ENCODE data around the gene B4GALNT2. TPM values are rescaled to one million over a fixed set of nuclear protein-coding genes. Genes with fewer than 3 reads are reported as not detected.

B4GALNT2 gene
- total RNA-seq, 3 donors from 2014 or later: 23.6 to 138 (median 31.7) TPM

DNA sequence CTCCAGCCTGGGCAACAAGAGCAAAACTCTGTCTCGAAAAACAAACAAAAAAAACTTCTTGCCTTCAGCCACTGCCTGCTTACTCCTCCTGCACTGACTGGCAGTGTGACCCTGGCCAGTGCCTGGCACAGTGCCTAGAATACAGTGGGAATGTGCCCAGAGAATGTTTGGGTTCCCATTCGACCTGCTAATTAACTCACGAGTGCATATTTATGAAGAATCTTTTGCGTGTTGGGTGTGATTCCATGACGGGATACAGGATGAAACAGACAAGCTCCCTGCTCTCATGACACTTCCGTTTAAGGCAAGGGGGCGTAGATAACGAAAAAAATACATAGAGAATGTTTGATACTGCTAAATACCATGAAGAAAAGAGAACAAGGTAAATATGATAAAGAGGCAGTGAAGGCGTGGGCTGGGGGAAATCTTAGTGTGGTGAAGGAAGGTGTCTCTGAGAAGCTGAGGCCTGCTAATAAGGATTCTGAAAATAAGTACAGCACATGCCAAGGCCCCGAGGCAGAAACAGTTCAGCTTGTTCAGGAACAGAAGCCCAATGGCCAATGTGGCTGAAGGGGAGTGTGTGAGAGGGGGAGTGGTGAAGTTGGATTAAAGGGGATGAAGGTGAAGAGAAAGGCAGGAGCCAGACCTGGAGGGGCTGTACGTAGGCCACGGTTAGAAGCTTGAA lies 82.2 kb downstream of the B4GALNT2 start:
- H3K9me3 ChIP-seq: no peaks in the 10 kb centered on the region
- intact Hi-C loops (cut with DNase I, micrococcal nuclease): no loop called here
- DNase-seq (no peak), ATAC-seq (no peak)
- no peak overlapping the region for H3K4me3 ChIP-seq
- TF ChIP-seq, protein P1, sequence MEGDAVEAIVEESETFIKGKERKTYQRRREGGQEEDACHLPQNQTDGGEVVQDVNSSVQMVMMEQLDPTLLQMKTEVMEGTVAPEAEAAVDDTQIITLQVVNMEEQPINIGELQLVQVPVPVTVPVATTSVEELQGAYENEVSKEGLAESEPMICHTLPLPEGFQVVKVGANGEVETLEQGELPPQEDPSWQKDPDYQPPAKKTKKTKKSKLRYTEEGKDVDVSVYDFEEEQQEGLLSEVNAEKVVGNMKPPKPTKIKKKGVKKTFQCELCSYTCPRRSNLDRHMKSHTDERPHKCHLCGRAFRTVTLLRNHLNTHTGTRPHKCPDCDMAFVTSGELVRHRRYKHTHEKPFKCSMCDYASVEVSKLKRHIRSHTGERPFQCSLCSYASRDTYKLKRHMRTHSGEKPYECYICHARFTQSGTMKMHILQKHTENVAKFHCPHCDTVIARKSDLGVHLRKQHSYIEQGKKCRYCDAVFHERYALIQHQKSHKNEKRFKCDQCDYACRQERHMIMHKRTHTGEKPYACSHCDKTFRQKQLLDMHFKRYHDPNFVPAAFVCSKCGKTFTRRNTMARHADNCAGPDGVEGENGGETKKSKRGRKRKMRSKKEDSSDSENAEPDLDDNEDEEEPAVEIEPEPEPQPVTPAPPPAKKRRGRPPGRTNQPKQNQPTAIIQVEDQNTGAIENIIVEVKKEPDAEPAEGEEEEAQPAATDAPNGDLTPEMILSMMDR (IDR thresholded peaks at IDR 0.05): no peak
- peaks cover 7% of the 10 kb centered on the region for H3K4me1 ChIP-seq (ENCODE audit: low read depth)
- H3K36me3 ChIP-seq (ENCODE audit: low read depth): no peaks in the 10 kb centered on the region

DNA sequence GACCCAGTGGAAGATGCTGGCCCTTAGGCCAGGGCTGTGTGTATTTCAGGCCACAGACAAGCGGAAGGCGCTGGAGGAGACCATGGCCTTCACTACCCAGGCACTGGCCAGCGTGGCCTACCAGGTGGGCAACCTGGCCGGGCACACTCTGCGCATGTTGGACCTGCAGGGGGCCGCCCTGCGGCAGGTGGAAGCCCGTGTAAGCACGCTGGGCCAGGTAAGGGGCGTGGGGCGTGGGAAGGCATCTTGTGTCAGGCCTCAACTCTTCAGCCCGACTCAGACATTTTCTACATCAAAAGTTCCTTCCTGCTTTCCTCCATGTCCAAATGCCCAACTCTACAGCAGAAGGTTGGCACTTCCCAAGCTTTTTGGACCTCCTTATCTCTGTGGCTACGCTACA lies 83.9 kb downstream of the B4GALNT2 start:
- peak in 1 of 3 donors; percentile 43 for DNase-seq
- Histone ChIP-seq H3K4me3 (no peak overlapping the region), H3K9me3 (no peaks in the 10 kb centered on the region), H3K4me1 (ENCODE audit: low read depth) (peaks cover 7% of the 10 kb centered on the region), H3K36me3 (ENCODE audit: low read depth) (no peaks in the 10 kb centered on the region)
- intact Hi-C loops (cut with DNase I, micrococcal nuclease): no loop called here
- TF ChIP-seq, protein P1 (IDR thresholded peaks at IDR 0.05): no peak
- ATAC-seq: no peak

DNA sequence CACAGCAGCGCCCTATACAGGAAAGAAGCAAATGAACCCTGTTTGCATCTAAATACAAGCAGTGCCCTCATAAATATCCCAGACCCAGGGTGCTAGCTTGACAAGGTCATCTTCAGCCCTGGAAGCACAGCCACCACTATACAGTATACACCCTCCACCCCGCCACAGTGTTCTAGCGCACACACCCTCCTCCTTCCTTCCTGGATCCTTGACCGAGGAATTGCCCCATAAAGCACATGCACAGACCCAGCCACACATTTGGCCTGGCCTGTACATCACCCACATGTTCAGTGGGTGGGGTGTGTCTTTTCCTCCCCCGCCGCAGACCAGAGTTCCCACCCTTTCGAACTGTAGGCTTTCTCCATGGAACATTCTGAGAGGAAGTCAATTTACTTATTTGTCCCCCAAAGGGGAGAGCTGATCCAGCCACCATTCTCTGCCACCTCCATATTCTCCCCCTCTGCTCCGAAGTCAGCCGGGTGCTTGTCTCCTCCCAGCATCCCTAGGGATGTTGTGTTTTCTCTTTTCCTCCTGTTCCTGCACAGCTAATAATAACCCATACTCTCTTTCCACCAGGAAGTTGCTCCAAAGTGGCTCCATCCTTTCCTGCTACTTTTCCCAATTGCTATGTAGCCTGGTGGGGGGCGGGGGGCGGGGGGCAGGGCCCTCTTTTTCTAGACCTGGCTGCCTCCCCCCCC lies 84.5 kb downstream of the B4GALNT2 start:
- peak; percentile 83 for ATAC-seq
- peaks cover 7% of the 10 kb centered on the region for H3K4me1 ChIP-seq (ENCODE audit: low read depth)
- DNase-seq: peak; percentile 69 to 76 (median 74)
- H3K4me3 ChIP-seq: no peak overlapping the region
- H3K36me3 ChIP-seq (ENCODE audit: low read depth): no peaks in the 10 kb centered on the region
- no peaks in the 10 kb centered on the region for H3K9me3 ChIP-seq
- intact Hi-C loops (cut with DNase I, micrococcal nuclease): no loop called here
- TF ChIP-seq, protein P1 (IDR thresholded peaks at IDR 0.05): no peak

DNA sequence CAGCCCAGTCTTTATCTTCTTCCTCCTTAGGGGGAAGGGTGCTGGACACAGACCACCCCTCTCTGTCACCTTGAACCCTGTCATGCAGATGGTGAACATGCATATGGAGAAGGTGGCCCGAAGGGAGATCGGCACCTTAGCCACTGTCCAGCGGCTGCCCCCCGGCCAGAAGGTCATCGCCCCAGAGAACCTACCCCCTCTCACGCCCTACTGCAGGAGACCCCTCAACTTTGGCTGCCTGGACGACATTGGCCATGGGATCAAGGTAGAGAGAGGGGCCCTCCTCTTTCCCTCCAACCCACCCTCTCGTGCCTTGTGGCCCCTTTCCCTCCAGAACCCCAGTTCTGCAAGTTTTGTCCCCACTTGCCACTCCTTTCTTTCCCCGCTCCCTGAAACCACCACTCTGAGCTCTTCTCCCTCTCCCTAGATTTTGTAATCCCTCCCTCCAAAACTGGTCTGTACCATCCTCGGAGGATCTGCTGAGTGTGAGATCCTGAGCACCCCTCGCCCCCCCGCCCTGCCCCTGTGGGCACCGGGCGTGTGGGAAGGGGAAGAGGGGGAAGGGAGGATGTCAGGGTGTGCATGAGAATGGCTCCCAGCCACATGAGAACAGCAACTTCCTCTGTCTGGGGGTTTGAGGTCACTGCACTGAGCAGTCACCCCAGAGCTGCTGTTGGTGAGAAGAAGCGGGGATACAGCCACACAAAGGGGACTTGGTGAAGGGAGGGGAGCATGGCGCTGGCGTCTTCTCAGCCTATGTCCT lies 85.3 kb downstream of the B4GALNT2 start:
- H3K4me1 ChIP-seq (ENCODE audit: low read depth): peaks cover 7% of the 10 kb centered on the region
- peak; percentile 66 to 85 (median 72) for DNase-seq

More for the DNA sequence above, 85.3 kb downstream of the B4GALNT2 start:
- Histone ChIP-seq H3K4me3 (no peak overlapping the region), H3K9me3 (no peaks in the 10 kb centered on the region), H3K36me3 (ENCODE audit: low read depth) (no peaks in the 10 kb centered on the region)
- TF ChIP-seq, protein P1 (IDR thresholded peaks at IDR 0.05): no peak
- intact Hi-C loops (cut with DNase I, micrococcal nuclease): no loop called here
- ATAC-seq: peak; percentile 71

All from mucosa of descending colon (tissue), 3 donors.